GM04504 (cell line): ENCODE data around the gene SMAD5.
A peak's percentile ranks its signal among the peaks of the same experiment; 100 is the strongest.

Source experiments
- DNase-seq: peaks from one replicate; pipeline ENCODE4 v3.0.0-alpha.2; 2012; ENCODE audit warnings: low read depth

Gene SMAD5

GRCh38 chr5:136155761-136156160 is 23.1 kb downstream of the SMAD5 start:
- no peak for DNase-seq

GRCh38 chr5:136157514-136157913 is 24.9 kb downstream of the SMAD5 start:
- DNase-seq, result no peak

GRCh38 chr5:136159457-136159856 is 26.8 kb downstream of the SMAD5 start:
- no peak for DNase-seq

GRCh38 chr5:136162008-136162407 is 29.4 kb downstream of the SMAD5 start:
- no peak for DNase-seq

GRCh38 chr5:136164226-136164625 is 31.6 kb downstream of the SMAD5 start:
- no peak for DNase-seq

- no peak for DNase-seq
Measured at GRCh38 chr5:136166909-136167308, 34.3 kb downstream of the SMAD5 start.

GRCh38 chr5:136169218-136169617 is 36.6 kb downstream of the SMAD5 start:
- no peak for DNase-seq

- DNase-seq, result peak; percentile 28
Measured at GRCh38 chr5:136174021-136174659, 41.5 kb downstream of the SMAD5 start.

GRCh38 chr5:136182618-136183017 is 50.0 kb downstream of the SMAD5 start:
- no peak for DNase-seq

- DNase-seq, result no peak
Measured at GRCh38 chr5:136185974-136186665, 53.5 kb downstream of the SMAD5 start.

GRCh38 chr5:136186796-136187195 is 54.2 kb downstream of the SMAD5 start:
- no peak for DNase-seq

- DNase-seq, result no peak
Measured at GRCh38 chr5:136188859-136189258, 56.2 kb downstream of the SMAD5 start.

- DNase-seq, result no peak
Measured at GRCh38 chr5:136190091-136190720, 57.6 kb downstream of the SMAD5 start.

- no peak for DNase-seq
Measured at GRCh38 chr5:136190904-136191303, 58.3 kb downstream of the SMAD5 start.

GRCh38 chr5:136191304-136192014 is 58.8 kb downstream of the SMAD5 start:
- no peak for DNase-seq

GRCh38 chr5:136192015-136192525 is 59.4 kb downstream of the SMAD5 start:
- DNase-seq, result no peak

- DNase-seq, result no peak
Measured at GRCh38 chr5:136192526-136193321, 60.1 kb downstream of the SMAD5 start, which contains the start of gene SMIM32. Gene SMIM32, minus strand, starts transcription at chr5:136193162. Its CDS starts 638 bp downstream, at chr5:136192524.

- no peak for DNase-seq
Measured at GRCh38 chr5:136193322-136193935, 60.8 kb downstream of the SMAD5 start.

- DNase-seq, result no peak
Measured at GRCh38 chr5:136194576-136194975, 61.9 kb downstream of the SMAD5 start.

- no peak for DNase-seq
Measured at GRCh38 chr5:136195971-136196820, 63.6 kb downstream of the SMAD5 start.
